Right lobe of liver (tissue), 6 donors: ENCODE data around the gene ASB18. TPM values are rescaled to one million over a fixed set of nuclear protein-coding genes. Genes with fewer than 3 reads are reported as not detected.

Source experiments
- ATAC-seq, 4 donors: fragments of 200-7000 bp; cut with Tn5 transposase; one replicate each; pipeline ENCODE4 v1.9.1; 2020; ENCODE audit warnings: mild to moderate bottlenecking in 4 of 4, moderate library complexity in 4 of 4
- DNase-seq, 3 donors: peaks; one replicate each; pipeline ENCODE4 v3.0.0-alpha.2; 2020
- H3K27ac ChIP-seq, 3 donors: fragments of 200-600 bp; one replicate each; pipeline ENCODE4 v1.8.0; 2022
- H3K27me3 ChIP-seq, 2 donors: fragments of 200-600 bp; one replicate each; pipeline ENCODE4 v1.8.0; 2022
- H3K36me3 ChIP-seq, 4 donors: fragments of 200-600 bp; sonication (generic) in 1 of 4; one replicate each; pipeline versions ENCODE4 v1.5.1 to v1.8.0; 2017 to 2022; ENCODE audit warnings: control low read depth in 1 of 4
- H3K4me1 ChIP-seq, 4 donors: fragments of 200-600 bp; sonication (generic) in 1 of 4; one replicate each; pipeline versions ENCODE4 v1.5.1 to v1.8.0; 2017 to 2022; ENCODE audit warnings: control low read depth in 1 of 4
- H3K4me3 ChIP-seq, 3 donors: fragments of 200-600 bp; one replicate each; pipeline ENCODE4 v1.8.0; 2022
- H3K9me3 ChIP-seq, 4 donors: fragments of 200-600 bp; sonication (generic) in 1 of 4; one replicate each; pipeline versions ENCODE4 v1.5.1 to v1.8.0; 2017 to 2022; ENCODE audit warnings: control low read depth in 1 of 4
- CTCF ChIP-seq, 4 donors: fragments of 200-600 bp in 3 of 4; fragments of 450-650 bp in 1 of 4; IDR thresholded peaks; one replicate each; pipeline versions ENCODE4 v1.5.1 to v1.8.0; 2016 to 2022; ENCODE audit warnings: antibody characterized with exemption in 4 of 4, mild to moderate bottlenecking in 2 of 4
- POLR2A ChIP-seq: fragments of 450-650 bp; IDR thresholded peaks from one replicate; pipeline ENCODE4 v1.6.1; 2017; ENCODE audit warnings: antibody characterized with exemption, mild to moderate bottlenecking
- WGBS: methylation state at CpG from one replicate; pipeline ENCODE4 v1.1.6; 2018; ENCODE audit warnings: low coverage, low lambda C conversion rate; ENCODE audit not compliant: insufficient coverage; ENCODE audit errors: missing lambda C conversion rate; 5-methylcytosine and 5-hydroxymethylcytosine counted together
- intact Hi-C, 2 donors: fragments of 100-400 bp; cut with DNase I; formaldehyde crosslinking; loops; one replicate each; pipeline versions ENCODE4 v1.11.2 to v1.14.1; 2022
- total RNA-seq, 6 experiments: library from RNA; depleted of rRNA in 2 of 6; stranded (reverse); fragments of >200 nt in 2 of 6; fragmentation: NEBNext Ultra II Directional in 3 of 6; extraction: Animal tissue kit (Norgen Biotek cat#: 25700) in 3 of 6; gene quantifications; one replicate each; pipeline versions ENCODE4 v1.1.0 to v1.2.4, GENCODE V29; 2016 to 2023
- donor health status: DM: no; HTN: yes; CAD: no.
- donor health status: DM: no; HTN: no; CAD: no.
- donor health status: DM: no; HTN: no; CAD: no.
- donor health status: DM: no; HTN: yes; CAD: no.
- donor health status: DM: no; HTN: yes; CAD: no.

The ASB18 gene
- total RNA-seq, 6 experiments from 2014 or later: not detected

- TF ChIP-seq CTCF (IDR thresholded peaks at IDR 0.05) (no peak), POLR2A (no peak)
- Histone ChIP-seq H3K27me3 (no peaks in the 10 kb centered on the region), H3K27ac (no peak overlapping the region), H3K4me1 (no peaks in the 10 kb centered on the region), H3K9me3 (no peaks in the 10 kb centered on the region), H3K4me3 (no peak overlapping the region), H3K36me3 (no peaks in the 10 kb centered on the region)
- ATAC-seq (no peak), DNase-seq (no peak)
- intact Hi-C loops: no loop called here
- WGBS: 45% methylated on average over 4 of the region's 7 CpGs
These were observed 63.8 kb downstream of the ASB18 start for GRCh38 chr2:236200378-236200777.

- H3K27me3 ChIP-seq: no peaks in the 10 kb centered on the region
- ATAC-seq: no peak
- H3K9me3 ChIP-seq: no peaks in the 10 kb centered on the region
- no peak for DNase-seq
- H3K4me3 ChIP-seq: no peak overlapping the region
- no peaks in the 10 kb centered on the region for H3K4me1 ChIP-seq
- intact Hi-C loops: no loop called here
- no peaks in the 10 kb centered on the region for H3K36me3 ChIP-seq
- no peak overlapping the region for H3K27ac ChIP-seq
- 68% methylated on average over 5 of the region's 7 CpGs for WGBS
- TF ChIP-seq CTCF (IDR thresholded peaks at IDR 0.05): no peak
- no peak for TF ChIP-seq POLR2A
These were observed 67.8 kb downstream of the ASB18 start for GRCh38 chr2:236196366-236196765.

- Histone ChIP-seq H3K4me1 (no peaks in the 10 kb centered on the region), H3K27ac (no peak overlapping the region), H3K4me3 (no peak overlapping the region), H3K36me3 (no peaks in the 10 kb centered on the region), H3K9me3 (no peaks in the 10 kb centered on the region), H3K27me3 (no peaks in the 10 kb centered on the region)
- DNase-seq (no peak), ATAC-seq (no peak)
- 64% methylated on average over 4 of the region's 12 CpGs for WGBS
- TF ChIP-seq CTCF (IDR thresholded peaks at IDR 0.05): no peak
- no peak for TF ChIP-seq POLR2A
- intact Hi-C loops: no loop called here
These were observed 68.5 kb downstream of the ASB18 start for GRCh38 chr2:236195726-236196125.

GRCh38 chr2:236194786-236195185 is 69.4 kb downstream of the ASB18 start:
- WGBS: 70% methylated on average over 4 of the region's 12 CpGs
- intact Hi-C loops: no loop called here
- H3K4me1 ChIP-seq: no peaks in the 10 kb centered on the region
- ATAC-seq (no peak), DNase-seq (no peak)
- no peaks in the 10 kb centered on the region for H3K9me3 ChIP-seq
- no peaks in the 10 kb centered on the region for H3K27me3 ChIP-seq
- no peak overlapping the region for H3K27ac ChIP-seq
- H3K36me3 ChIP-seq: no peaks in the 10 kb centered on the region
- H3K4me3 ChIP-seq: no peak overlapping the region
- TF ChIP-seq CTCF (IDR thresholded peaks at IDR 0.05): no peak

GRCh38 chr2:236193026-236193425 is 71.2 kb downstream of the ASB18 start:
- intact Hi-C loops: no loop called here
- no peaks in the 10 kb centered on the region for H3K27me3 ChIP-seq
- 60% methylated on average over 1 of the region's 10 CpGs for WGBS
- H3K4me1 ChIP-seq: no peaks in the 10 kb centered on the region
- no peaks in the 10 kb centered on the region for H3K9me3 ChIP-seq
- TF ChIP-seq POLR2A: no peak
- TF ChIP-seq CTCF (IDR thresholded peaks at IDR 0.05): no peak
- ATAC-seq (no peak), DNase-seq (no peak)
- no peak overlapping the region for H3K4me3 ChIP-seq
- no peaks in the 10 kb centered on the region for H3K36me3 ChIP-seq
- no peak overlapping the region for H3K27ac ChIP-seq
